Heart left ventricle (tissue), 16 donors: ENCODE measurements around the gene ASXL2. TPM values are rescaled to one million over a fixed set of nuclear protein-coding genes. Genes with fewer than 3 reads are reported as not detected.

ENCODE experiments used
- ATAC-seq, 4 donors: fragments of 200-7000 bp; cut with Tn5 transposase; one replicate each; pipeline ENCODE4 v1.9.1; 2020 to 2022; ENCODE audit warnings: moderate library complexity in 4 of 4, mild to moderate bottlenecking in 3 of 4, moderate number of reproducible peaks in 1 of 4
- DNase-seq, 5 donors: peaks; one replicate each; pipeline ENCODE4 v3.0.0-alpha.2; 2020
- H3K27ac ChIP-seq, 12 donors: fragments of 200-600 bp; sonication (generic) in 4 of 12; one replicate each; pipeline versions ENCODE4 v1.5.0 to v1.8.0; 2016 to 2022; ENCODE audit warnings: mild to moderate bottlenecking in 2 of 12
- H3K27me3 ChIP-seq, 9 donors: fragments of 200-600 bp; sonication (generic) in 2 of 9; one replicate each; pipeline versions ENCODE4 v1.5.1 to v1.8.0; 2016 to 2022; ENCODE audit warnings: mild to moderate bottlenecking in 3 of 9
- H3K36me3 ChIP-seq, 9 donors: fragments of 200-600 bp; sonication (generic) in 2 of 9; one replicate each; pipeline versions ENCODE4 v1.5.0 to v1.8.0; 2018 to 2022; ENCODE audit warnings: mild to moderate bottlenecking in 2 of 9
- H3K4me1 ChIP-seq, 12 donors: fragments of 200-600 bp; sonication (generic) in 4 of 12; one replicate each; pipeline versions ENCODE4 v1.5.0 to v1.8.0; 2016 to 2022; ENCODE audit warnings: mild to moderate bottlenecking in 3 of 12
- H3K4me3 ChIP-seq, 12 donors: fragments of 200-600 bp; sonication (generic) in 4 of 12; one replicate each; pipeline versions ENCODE4 v1.5.0 to v1.8.0; 2017 to 2022; ENCODE audit warnings: mild to moderate bottlenecking in 9 of 12, moderate library complexity in 4 of 12
- H3K9me3 ChIP-seq, 12 donors: fragments of 200-600 bp; sonication (generic) in 4 of 12; one replicate each; pipeline versions ENCODE4 v1.5.0 to v1.8.0; 2016 to 2022; ENCODE audit warnings: mild to moderate bottlenecking in 1 of 12
- CTCF ChIP-seq, 12 donors: fragments of 200-600 bp; sonication (generic) in 4 of 12; IDR thresholded peaks; one replicate each; pipeline versions ENCODE4 v1.5.0 to v1.8.0; 2018 to 2022; ENCODE audit warnings: antibody characterized with exemption in 12 of 12, mild to moderate bottlenecking in 5 of 12
- POLR2A ChIP-seq, 2 donors: fragments of 450-650 bp; IDR thresholded peaks; one replicate each; pipeline ENCODE4 v1.6.1; 2017; ENCODE audit warnings: antibody characterized with exemption in 2 of 2, mild to moderate bottlenecking in 2 of 2, moderate library complexity in 2 of 2
- WGBS, 4 donors: extraction: QIAGEN DNeasy Blood & Tissue Kit in 2 of 4; methylation state at CpG; one replicate each; pipeline versions ENCODE4 v1.1.5 to v1.1.7; 2013 to 2018; 5-methylcytosine and 5-hydroxymethylcytosine counted together
- intact Hi-C, 10 donors: fragments of 100-400 bp; cut with DNase I; formaldehyde crosslinking; loops; one replicate each; pipeline versions ENCODE4 v1.11.1 to v1.14.2; 2022
- polyA plus RNA-seq, 2 donors: library from polyadenylated mRNA; stranded (reverse); fragments of 200-250 nt; gene quantifications; one replicate each; pipeline ENCODE4 v1.2.3, GENCODE V29; 2013
- total RNA-seq, 9 donors: library from RNA; depleted of rRNA in 2 of 9; stranded (reverse); fragments of >200 nt in 2 of 9; fragmentation: NEBNext Ultra II Directional in 3 of 9; extraction: Animal tissue kit (Norgen Biotek cat#: 25700) in 3 of 9; gene quantifications; one replicate each; pipeline versions ENCODE4 v1.1.0 to v1.2.4, GENCODE V29; 2016 to 2023
- donor health status: ischemic (EF 13 %, LVEDD 7.1; RV severe dilation, severe dysfunction).
- donor health status: healthy with polysubstance abuse.
- donor health status: DM: no; HTN: yes; CAD: no.
- donor health status: DM: no; HTN: no; CAD: no.
- donor health status: ischemic (EF 25% LVEDD 6.9; RV normal size, moderate dysfunction).
- donor health status: ischemic (EF 25% LVEDD 5.7; RV mildly dilated, moderate dysfunction).
- donor health status: healthy.
- donor health status: DM: yes; HTN: yes; CAD: no.
- donor health status: ischemic (EF 35%, LVEDD 5.7; RV mildly dilated, moderate dysfunction).
- donor health status: nonischemic (EF 11% LVEDD 7.7; RV severe dilation, severe dysfunction).
- donor health status: DM: yes; HTN: yes; CAD: no.
- donor health status: PGD.
- donor health status: ischemic (EF 29% LVEDD 5.4; RV normal size, mild dysfunction).
- donor health status: nonischemic (EF 23%, LVEDD 6.1; RV moderate dilation, normal function).

ASXL2 gene
- total and polyA plus RNA-seq, 11 donors = 1.9 to 35.3 (median 23.0) TPM

GRCh38 chr2:25726522-25726921 is 151.8 kb downstream of the ASXL2 start:
- no peak for DNase-seq
- Histone ChIP-seq H3K4me1 (no peaks in the 10 kb centered on the region), H3K9me3 (no peaks in the 10 kb centered on the region), H3K27ac (no peak overlapping the region), H3K4me3 (no peak overlapping the region), H3K27me3 (no peaks in the 10 kb centered on the region), H3K36me3 (no peaks in the 10 kb centered on the region)
- 53 to 78% (median 73%) methylated on average over 3 of the region's 3 CpGs for WGBS, 4 donors
- intact Hi-C loops = no loop called here
- ATAC-seq = no peak
- no peak for TF ChIP-seq POLR2A (IDR thresholded peaks at IDR 0.05)
- no peak for TF ChIP-seq CTCF (IDR thresholded peaks at IDR 0.05)

DNA sequence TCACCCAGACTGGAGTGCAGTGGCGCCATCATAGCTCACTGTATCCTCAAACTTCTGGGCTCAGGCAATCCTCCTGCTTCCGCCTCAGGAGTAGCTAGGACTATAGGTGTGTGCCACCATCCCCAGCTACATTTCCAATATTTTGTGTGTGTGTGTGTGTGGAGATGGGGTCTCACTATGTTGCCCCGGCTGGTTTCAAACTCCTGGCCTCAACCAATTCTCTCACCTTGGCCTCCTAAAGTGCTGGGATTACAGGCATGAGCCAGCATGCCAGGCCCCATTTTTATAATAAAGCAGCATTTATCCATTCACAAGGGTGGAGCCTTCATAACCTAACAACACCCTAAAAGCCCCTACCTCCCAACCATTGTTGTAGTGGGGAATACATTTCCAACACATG is 152.4 kb downstream of the ASXL2 start:
- intact Hi-C loops = no loop called here
- H3K4me3 ChIP-seq = no peak overlapping the region
- no peak for TF ChIP-seq POLR2A (IDR thresholded peaks at IDR 0.05)
- TF ChIP-seq CTCF (IDR thresholded peaks at IDR 0.05) = no peak
- H3K27me3 ChIP-seq = peaks cover 0 to 3% (median 0%) of the 10 kb centered on the region in 9 donors
- ATAC-seq (no peak), DNase-seq (no peak)
- 92 to 100% (median 97%) methylated on average over 3 of the region's 3 CpGs for WGBS, 4 donors
- H3K27ac ChIP-seq = no peak overlapping the region
- no peaks in the 10 kb centered on the region for H3K9me3 ChIP-seq
- no peaks in the 10 kb centered on the region for H3K4me1 ChIP-seq
- H3K36me3 ChIP-seq = no peaks in the 10 kb centered on the region

- TF ChIP-seq CTCF (IDR thresholded peaks at IDR 0.05) (no peak), POLR2A (IDR thresholded peaks at IDR 0.05) (no peak)
- H3K36me3 ChIP-seq = no peaks in the 10 kb centered on the region
- H3K4me3 ChIP-seq = no peak overlapping the region
- no peak for DNase-seq
- WGBS, 4 donors = 82 to 88% (median 86%) methylated on average over 6 of the region's 6 CpGs
- no peak overlapping the region for H3K27ac ChIP-seq
- intact Hi-C loops = no loop called here
- H3K27me3 ChIP-seq = peaks cover 0 to 6% (median 0%) of the 10 kb centered on the region in 9 donors
- no peak for ATAC-seq
- no peaks in the 10 kb centered on the region for H3K9me3 ChIP-seq
- H3K4me1 ChIP-seq = no peaks in the 10 kb centered on the region
Observed at GRCh38 chr2:25724756-25725155, 153.5 kb downstream of the ASXL2 start.

DNA sequence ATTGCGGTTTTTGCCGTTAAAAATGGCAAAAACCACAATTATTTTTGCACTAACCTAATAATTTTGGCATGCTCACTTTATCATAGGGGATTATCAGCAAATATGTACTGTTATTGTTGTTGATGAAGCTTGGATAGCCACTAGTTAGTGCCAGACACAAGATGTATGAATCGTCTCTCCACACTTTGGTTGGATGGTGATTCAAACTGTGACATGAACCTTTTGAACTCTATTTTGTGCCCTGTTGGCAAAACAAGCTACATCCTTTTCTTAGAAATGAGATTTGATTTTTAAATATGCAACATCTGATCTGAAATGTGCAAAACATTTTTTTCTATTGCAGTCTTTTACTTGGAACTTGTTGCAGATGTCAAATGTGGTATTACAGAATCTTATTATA is 156.1 kb downstream of the ASXL2 start:
- ATAC-seq = no peak
- 81 to 85% (median 83%) methylated on average over 3 of the region's 3 CpGs for WGBS, 4 donors
- H3K4me1 ChIP-seq = no peaks in the 10 kb centered on the region
- H3K36me3 ChIP-seq = no peaks in the 10 kb centered on the region
- intact Hi-C loops = no loop called here
- no peak overlapping the region for H3K27ac ChIP-seq
- no peak overlapping the region for H3K4me3 ChIP-seq
- no peak for TF ChIP-seq CTCF (IDR thresholded peaks at IDR 0.05)
- no peak for TF ChIP-seq POLR2A (IDR thresholded peaks at IDR 0.05)
- H3K27me3 ChIP-seq = peaks cover 0 to 6% (median 0%) of the 10 kb centered on the region in 9 donors
- no peaks in the 10 kb centered on the region for H3K9me3 ChIP-seq
- no peak for DNase-seq
